OCI-LY1 (cell line): ENCODE measurements around the gene HAO2.

Experiments used
- H2AFZ ChIP-seq: fragments of 200-600 bp; sonication (generic), shearing (Covaris generic); 2 replicates; pipeline ENCODE4 v1.6.0; 2014; ENCODE audit warnings: antibody characterized with exemption, mild to moderate bottlenecking, low read length
- H3F3A ChIP-seq: fragments of 200-600 bp; sonication (generic), shearing (Covaris generic); 2 replicates; pipeline ENCODE4 v1.6.0; 2014; ENCODE audit warnings: mild to moderate bottlenecking, antibody characterized with exemption, low read length, moderate library complexity; ENCODE audit not compliant: insufficient read depth
- H3K27ac ChIP-seq: fragments of 200-600 bp; sonication (generic); 2 replicates; pipeline ENCODE4 v1.5.1; 2014; ENCODE audit warnings: low read length, mixed run types, mild to moderate bottlenecking, low read depth; ENCODE audit not compliant: poor library complexity, severe bottlenecking
- H3K27me3 ChIP-seq: fragments of 200-600 bp; sonication (generic); 2 replicates; pipeline ENCODE4 v1.6.0; 2014; ENCODE audit warnings: antibody characterized with exemption, mild to moderate bottlenecking, low read length, moderate library complexity; ENCODE audit not compliant: insufficient read depth
- H3K36me3 ChIP-seq: fragments of 200-600 bp; sonication (generic); 2 replicates; pipeline ENCODE4 v1.6.1; 2014; ENCODE audit warnings: mild to moderate bottlenecking, antibody characterized with exemption, low read length, moderate library complexity, mixed read lengths; ENCODE audit not compliant: insufficient read depth
- H3K4me1 ChIP-seq: fragments of 200-600 bp; sonication (generic); 2 replicates; pipeline ENCODE4 v1.5.1; 2014; ENCODE audit warnings: mild to moderate bottlenecking, low read length, moderate library complexity; ENCODE audit not compliant: insufficient read depth, severe bottlenecking
- H3K4me2 ChIP-seq: fragments of 200-600 bp; sonication (generic), shearing (Covaris generic); 2 replicates; pipeline ENCODE4 v1.6.1; 2014; ENCODE audit warnings: low read length
- H3K4me3 ChIP-seq: fragments of 200-600 bp; sonication (generic); 2 replicates; pipeline ENCODE4 v1.5.1; 2014; ENCODE audit warnings: low read length, low read depth, mild to moderate bottlenecking, mixed read lengths; ENCODE audit not compliant: poor library complexity, severe bottlenecking
- H3K79me2 ChIP-seq: fragments of 200-600 bp; shearing (Covaris generic); 2 replicates; pipeline ENCODE4 v1.6.1; 2016; ENCODE audit warnings: mixed run types, low read length, mixed read lengths; ENCODE audit not compliant: insufficient read depth
- H3K9ac ChIP-seq: fragments of 200-600 bp; sonication (generic), shearing (Covaris generic); 2 replicates; pipeline ENCODE4 v1.6.1; 2014; ENCODE audit warnings: mild to moderate bottlenecking, low read length, mixed read lengths
- H3K9me2 ChIP-seq: fragments of 200-600 bp; sonication (generic), shearing (Covaris generic); 2 replicates; pipeline ENCODE4 v1.6.1; 2014; ENCODE audit warnings: low read depth, mild to moderate bottlenecking, low read length, mixed read lengths
- H3K9me3 ChIP-seq: fragments of 200-600 bp; shearing (Covaris generic); 2 replicates; pipeline ENCODE4 v1.6.1; 2014; ENCODE audit warnings: low read length, mixed read lengths
- H4K20me1 ChIP-seq: fragments of 200-600 bp; sonication (generic), shearing (Covaris generic); 2 replicates; pipeline ENCODE4 v1.6.0; 2016; ENCODE audit warnings: mild to moderate bottlenecking, low read length; ENCODE audit not compliant: insufficient read depth
- CTCF ChIP-seq: fragments of 200-600 bp; sonication (generic), shearing (Covaris generic); IDR thresholded peaks from 2 replicates; pipeline ENCODE4 v1.5.1; 2017; ENCODE audit warnings: mild to moderate bottlenecking, antibody characterized with exemption, low read length, moderate library complexity, mixed read lengths
- EZH2 ChIP-seq: fragments of 200-600 bp; sonication (generic), shearing (Covaris generic); IDR thresholded peaks from 2 replicates; pipeline ENCODE4 v1.8.0; 2017; ENCODE audit warnings: borderline replicate concordance, mixed run types, mild to moderate bottlenecking, antibody characterized with exemption, low read length, moderate library complexity, mixed read lengths

The HAO2 gene

GRCh38 chr1:119414950-119415349 lies 46.4 kb downstream of the HAO2 start, which contains the start of gene HSD3B2:
TSS of gene HSD3B2 (plus strand) at chr1:119415150. CDS start at chr1:119415420, 270 bp downstream.
- TF ChIP-seq CTCF (no peak), EZH2 (no peak)
- H4K20me1 ChIP-seq = no peaks in the 10 kb centered on the region
- H3K27ac ChIP-seq = no peak within 1 kb of the TSS
- no peaks in the 10 kb centered on the region for H3K36me3 ChIP-seq
- no peaks in the 10 kb centered on the region for H3F3A ChIP-seq
- H3K4me3 ChIP-seq = no peak within 1 kb of the TSS
- H3K27me3 ChIP-seq = 0 out of 2 replicates have a peak, but pooled peaks cover 3% of the 10 kb centered on the region
- H3K4me1 ChIP-seq = no peaks in the 10 kb centered on the region
- H2AFZ ChIP-seq = no peak within 1 kb of the TSS
- H3K9me2 ChIP-seq = no peaks in the 10 kb centered on the region
- no peaks in the 10 kb centered on the region for H3K9me3 ChIP-seq
- no peak within 1 kb of the TSS for H3K9ac ChIP-seq
- no peaks in the 10 kb centered on the region for H3K79me2 ChIP-seq
- H3K4me2 ChIP-seq = no peak within 1 kb of the TSS

- Histone ChIP-seq H3K4me1 (no peaks in the 10 kb centered on the region), H3K27ac (no peak overlapping the region), H3K36me3 (no peaks in the 10 kb centered on the region), H4K20me1 (no peaks in the 10 kb centered on the region), H2AFZ (no peak overlapping the region), H3K4me2 (no peak overlapping the region), H3F3A (no peaks in the 10 kb centered on the region), H3K9me2 (no peaks in the 10 kb centered on the region), H3K9ac (no peak overlapping the region), H3K79me2 (no peaks in the 10 kb centered on the region), H3K27me3 (0 out of 2 replicates have a peak, but pooled peaks cover 3% of the 10 kb centered on the region), H3K4me3 (no peak overlapping the region), H3K9me3 (no peaks in the 10 kb centered on the region)
- no peak for TF ChIP-seq EZH2
- TF ChIP-seq CTCF = no peak
Observed at GRCh38 chr1:119416006-119416640, 47.5 kb downstream of the HAO2 start.

DNA sequence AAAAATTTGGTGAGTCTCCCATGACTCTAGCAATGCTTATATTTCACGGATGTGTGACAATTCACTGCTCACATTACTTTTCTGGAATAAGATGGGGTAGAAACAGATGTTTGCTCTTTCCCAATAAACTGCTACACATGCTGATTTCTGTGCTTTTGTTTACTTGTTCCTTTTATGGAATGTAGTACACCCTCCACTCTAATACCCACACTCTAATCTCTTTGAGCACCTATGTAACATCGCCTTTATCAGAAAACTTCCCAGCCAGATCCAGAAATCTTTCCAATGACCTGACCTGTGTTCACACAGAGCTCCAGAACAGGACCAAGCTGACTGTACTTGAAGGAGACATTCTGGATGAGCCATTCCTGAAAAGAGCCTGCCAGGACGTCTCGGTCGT lies 50.5 kb downstream of the HAO2 start:
- no peaks in the 10 kb centered on the region for H4K20me1 ChIP-seq
- no peak overlapping the region for H3K27ac ChIP-seq
- no peak overlapping the region for H3K4me2 ChIP-seq
- H3K36me3 ChIP-seq = no peaks in the 10 kb centered on the region
- no peak for TF ChIP-seq EZH2
- TF ChIP-seq CTCF = no peak
- no peaks in the 10 kb centered on the region for H3K4me1 ChIP-seq
- H3K27me3 ChIP-seq = 0 out of 2 replicates have a peak, but pooled peaks cover 3% of the 10 kb centered on the region
- no peak overlapping the region for H3K9ac ChIP-seq
- no peaks in the 10 kb centered on the region for H3K9me2 ChIP-seq
- no peak overlapping the region for H2AFZ ChIP-seq
- no peaks in the 10 kb centered on the region for H3K79me2 ChIP-seq
- H3K9me3 ChIP-seq = no peaks in the 10 kb centered on the region
- no peak overlapping the region for H3K4me3 ChIP-seq
- no peaks in the 10 kb centered on the region for H3F3A ChIP-seq
